Activated naive CD4-positive, alpha-beta T cell treated with anti-CD3 and anti-CD28 coated beads, Interleukin-2, amount 10 ng/mL, durations not matched to agents 7 days and 5 days (primary cell): ENCODE results near the gene RSBN1L.

Experiments
- CTCF ChIA-PET: fragments of 350-600 bp; sonication (Branson Sonifier 250); formaldehyde crosslinking; loops from one replicate; lab custom pipeline; 2021; ENCODE audit warnings: antibody characterized with exemption; lab: Charles Lee
- DNase-seq: peaks from one replicate; pipeline ENCODE4 v3.0.0-alpha.2; 2020
- H3K27ac Mint-ChIP-seq: one replicate; pipeline ENCODE4 v1.8.0; 2021; ENCODE audit warnings: mild to moderate bottlenecking, moderate library complexity, mixed read lengths
- H3K27me3 Mint-ChIP-seq: one replicate; pipeline ENCODE4 v1.8.0; 2021; ENCODE audit warnings: mild to moderate bottlenecking, mixed read lengths
- H3K36me3 Mint-ChIP-seq: one replicate; pipeline ENCODE4 v1.8.0; 2021; ENCODE audit warnings: mixed read lengths
- H3K4me1 Mint-ChIP-seq: one replicate; pipeline ENCODE4 v1.8.0; 2021; ENCODE audit warnings: mixed read lengths
- H3K4me3 Mint-ChIP-seq: one replicate; pipeline ENCODE4 v1.8.0; 2021; ENCODE audit warnings: mild to moderate bottlenecking, moderate library complexity, mixed read lengths
- H3K9me3 Mint-ChIP-seq: one replicate; pipeline ENCODE4 v1.8.0; 2021; ENCODE audit warnings: mixed read lengths

Gene RSBN1L

DNA sequence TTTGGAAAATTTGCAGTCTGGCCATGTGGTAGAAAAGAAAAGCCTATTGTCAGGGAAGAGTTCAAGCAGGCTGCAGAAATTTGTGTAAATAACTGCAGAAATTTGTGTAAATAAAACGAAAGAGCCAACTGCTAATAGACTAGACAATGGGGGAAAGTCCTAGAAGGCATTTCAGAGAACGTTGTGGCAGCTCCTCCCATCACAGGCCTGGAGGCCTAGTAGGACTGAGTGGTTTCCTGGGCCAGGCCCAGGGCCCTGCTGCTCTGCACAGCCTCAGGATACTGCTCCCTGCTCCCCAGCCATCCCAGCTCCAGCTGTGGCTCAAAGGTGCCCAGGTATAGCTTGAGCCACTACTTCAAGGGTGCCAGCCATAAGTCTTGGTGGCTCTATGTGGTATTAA is 50.9 kb downstream of the RSBN1L start:
- peaks cover 37% of the 10 kb centered on the region for H3K36me3 Mint-ChIP-seq
- H3K4me3 Mint-ChIP-seq = no peak overlapping the region
- H3K27me3 Mint-ChIP-seq = no peaks in the 10 kb centered on the region
- no peak overlapping the region for H3K27ac Mint-ChIP-seq
- no peaks in the 10 kb centered on the region for H3K9me3 Mint-ChIP-seq
- CTCF ChIA-PET = interaction anchor here (1.3 to 1.9 kb wide), 3 partner anchors 10 to 89 kb away, joined by 4 to 5 read pairs (median 4); no protein-coding TSS in a partner anchor
- H3K4me1 Mint-ChIP-seq = peaks cover 7% of the 10 kb centered on the region
- DNase-seq = no peak

DNA sequence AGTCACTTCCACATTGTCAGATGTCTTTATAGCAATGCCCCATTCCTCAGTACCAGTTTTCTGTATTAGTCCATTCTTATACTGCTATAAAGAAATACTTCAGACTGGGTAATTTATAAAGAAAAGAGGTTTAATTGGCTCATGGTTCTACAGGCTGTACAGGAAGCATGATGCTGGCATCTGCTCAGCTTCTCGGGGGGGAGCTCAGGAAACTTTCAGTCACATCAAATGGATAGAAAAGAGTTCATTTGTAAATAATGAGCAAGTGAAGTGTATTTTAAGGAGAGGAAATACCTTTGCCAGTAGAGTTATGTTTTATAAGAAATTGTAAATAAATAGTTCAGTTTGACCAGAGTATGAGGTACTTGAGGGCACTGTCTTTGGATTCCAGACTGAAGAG is 51.5 kb downstream of the RSBN1L start:
- CTCF ChIA-PET = interaction anchor here (1.3 to 1.9 kb wide), 3 partner anchors 10 to 90 kb away, joined by 4 to 5 read pairs (median 4); no protein-coding TSS in a partner anchor
- Mint-ChIP-seq H3K27ac (no peak overlapping the region), H3K4me1 (peaks cover 11% of the 10 kb centered on the region)

DNA sequence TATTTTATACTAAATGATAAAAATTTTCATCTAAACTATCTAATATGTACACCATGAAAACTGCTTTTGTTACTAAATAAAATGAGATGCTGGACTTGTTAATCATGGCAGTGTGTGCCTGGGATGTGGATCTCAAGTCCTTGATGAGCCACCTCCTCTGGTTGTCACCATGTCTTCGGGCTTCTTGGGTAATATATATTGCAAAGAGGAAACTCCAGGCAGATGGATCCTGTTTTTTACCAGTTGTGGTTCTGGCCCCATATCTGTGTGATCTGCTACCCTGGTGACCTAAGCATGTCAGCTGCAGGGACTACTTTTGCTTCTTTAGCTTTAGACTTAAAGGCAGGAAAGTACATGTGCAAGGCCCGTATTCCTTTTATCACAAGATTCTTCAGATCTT is 55.8 kb downstream of the RSBN1L start:
- Mint-ChIP-seq H3K9me3 (no peaks in the 10 kb centered on the region), H3K36me3 (peaks cover 24% of the 10 kb centered on the region), H3K4me3 (no peak overlapping the region), H3K27me3 (no peaks in the 10 kb centered on the region), H3K4me1 (peaks cover 26% of the 10 kb centered on the region), H3K27ac (no peak overlapping the region)
- no peak for DNase-seq
- CTCF ChIA-PET = interaction anchor here (1.0 to 2.6 kb wide), 3 partner anchors 7 to 101 kb away, joined by 3 to 9 read pairs (median 3); no protein-coding TSS in a partner anchor

More for the DNA sequence above, 51.5 kb downstream of the RSBN1L start:
- Mint-ChIP-seq H3K4me3 (no peak overlapping the region), H3K36me3 (peaks cover 34% of the 10 kb centered on the region), H3K9me3 (no peaks in the 10 kb centered on the region), H3K27me3 (no peaks in the 10 kb centered on the region)
- no peak for DNase-seq

DNA sequence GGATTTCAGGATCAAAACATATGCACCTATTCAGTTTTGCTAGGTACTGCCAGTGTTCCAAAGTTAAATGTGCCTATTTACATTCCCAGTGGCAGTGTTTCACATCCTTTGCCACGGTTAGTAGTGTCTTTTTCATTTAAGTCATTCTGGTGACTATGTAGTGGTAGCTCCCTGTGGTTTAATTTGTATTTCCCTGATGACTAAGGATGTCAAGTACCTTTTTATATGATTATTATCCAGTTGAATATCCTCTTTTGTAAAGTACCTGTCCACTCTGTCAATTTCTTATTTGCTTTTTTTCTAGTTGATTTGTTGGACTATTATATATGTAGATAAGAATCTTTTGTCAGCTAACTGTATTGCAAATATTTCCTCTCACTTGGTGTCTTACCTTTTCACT is 56.9 kb downstream of the RSBN1L start:
- H3K27me3 Mint-ChIP-seq = no peaks in the 10 kb centered on the region
- H3K36me3 Mint-ChIP-seq = peaks cover 20% of the 10 kb centered on the region
- H3K27ac Mint-ChIP-seq = no peak overlapping the region
- CTCF ChIA-PET = interaction anchor here (0.6 to 2.6 kb wide), 3 partner anchors 94 to 102 kb away, joined by 3 to 15 read pairs (median 9); no protein-coding TSS in a partner anchor
- DNase-seq = no peak
- H3K4me1 Mint-ChIP-seq = peaks cover 26% of the 10 kb centered on the region
- no peak overlapping the region for H3K4me3 Mint-ChIP-seq
- no peaks in the 10 kb centered on the region for H3K9me3 Mint-ChIP-seq

DNA sequence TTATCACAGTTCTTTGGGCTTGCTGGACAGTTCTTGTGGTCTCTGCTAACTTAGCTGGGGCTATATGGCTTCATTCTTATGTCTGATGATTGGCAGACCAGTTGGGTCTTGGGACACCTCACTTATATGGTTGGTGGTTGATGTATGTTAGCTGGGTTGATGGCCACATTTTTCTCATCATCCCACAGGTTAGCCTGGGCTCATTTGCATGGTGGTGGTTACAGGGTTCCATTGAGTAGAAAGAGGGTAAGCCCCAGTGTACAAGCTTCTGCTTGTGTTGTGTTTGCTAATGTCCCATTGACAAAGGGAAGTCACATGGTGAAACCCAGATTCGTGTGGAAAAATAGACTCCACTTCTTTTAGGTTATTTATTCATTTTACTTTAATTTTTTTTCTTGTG is 61.3 kb downstream of the RSBN1L start:
- no peak for DNase-seq
- no peak overlapping the region for H3K27ac Mint-ChIP-seq
- peaks cover 21% of the 10 kb centered on the region for H3K4me1 Mint-ChIP-seq
- peaks cover 6% of the 10 kb centered on the region for H3K36me3 Mint-ChIP-seq
- H3K4me3 Mint-ChIP-seq = no peak overlapping the region
- CTCF ChIA-PET = interaction anchor here (1.0 to 4.0 kb wide), 5 partner anchors 10 to 509 kb away, joined by 3 to 32 read pairs (median 4); no protein-coding TSS in a partner anchor
- no peaks in the 10 kb centered on the region for H3K9me3 Mint-ChIP-seq
- no peaks in the 10 kb centered on the region for H3K27me3 Mint-ChIP-seq

GRCh38 chr7:77759294-77759889 is 63.1 kb downstream of the RSBN1L start:
- H3K27me3 Mint-ChIP-seq = no peaks in the 10 kb centered on the region
- H3K36me3 Mint-ChIP-seq = peaks cover 3% of the 10 kb centered on the region
- peak; percentile 74 for DNase-seq
- H3K4me1 Mint-ChIP-seq = peaks cover 5% of the 10 kb centered on the region
- no peaks in the 10 kb centered on the region for H3K9me3 Mint-ChIP-seq
- H3K27ac Mint-ChIP-seq = no peak overlapping the region
- H3K4me3 Mint-ChIP-seq = no peak overlapping the region
- CTCF ChIA-PET = interaction anchor here (0.6 to 3.4 kb wide), 15 partner anchors 8 to 210 kb away, joined by 3 to 41 read pairs (median 4); no protein-coding TSS in a partner anchor

- DNase-seq = no peak
- no peak overlapping the region for H3K27ac Mint-ChIP-seq
- H3K27me3 Mint-ChIP-seq = no peaks in the 10 kb centered on the region
- peaks cover 7% of the 10 kb centered on the region for H3K36me3 Mint-ChIP-seq
- CTCF ChIA-PET = interaction anchor here (1.4 to 3.4 kb wide), 5 partner anchors 13 to 173 kb away, joined by 3 to 41 read pairs (median 5); no protein-coding TSS in a partner anchor
- H3K9me3 Mint-ChIP-seq = no peaks in the 10 kb centered on the region
- no peak overlapping the region for H3K4me3 Mint-ChIP-seq
- H3K4me1 Mint-ChIP-seq = peaks cover 3% of the 10 kb centered on the region
These were observed 64.7 kb downstream of the RSBN1L start for GRCh38 chr7:77760809-77761453.

DNA sequence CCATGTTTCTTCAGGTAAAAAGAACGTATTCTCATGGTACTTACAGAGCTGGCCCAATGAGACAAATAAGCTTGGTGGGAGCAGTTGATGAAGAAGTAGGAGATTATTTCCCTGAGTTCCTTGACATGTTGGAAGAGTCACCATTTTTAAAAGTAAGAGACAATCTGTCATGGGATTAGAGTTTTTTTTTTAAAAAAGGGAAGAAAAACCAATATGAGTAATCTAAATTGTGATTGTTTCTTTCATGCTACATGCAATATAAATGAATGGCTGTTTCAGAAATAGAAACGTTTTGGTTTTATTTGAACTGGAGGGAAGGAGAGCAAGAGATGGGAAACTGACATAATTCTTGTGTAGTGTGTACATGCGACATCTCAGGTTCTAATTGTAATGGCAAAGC is 69.2 kb downstream of the RSBN1L start:
- Mint-ChIP-seq H3K4me3 (no peak overlapping the region), H3K27ac (no peak overlapping the region), H3K9me3 (no peaks in the 10 kb centered on the region), H3K36me3 (peaks cover 21% of the 10 kb centered on the region), H3K27me3 (no peaks in the 10 kb centered on the region), H3K4me1 (peaks cover 3% of the 10 kb centered on the region)
- CTCF ChIA-PET = interaction anchor here (0.9 to 1.3 kb wide), 2 partner anchors 17 to 116 kb away, joined by 3 read pairs; no protein-coding TSS in a partner anchor
- DNase-seq = no peak

DNA sequence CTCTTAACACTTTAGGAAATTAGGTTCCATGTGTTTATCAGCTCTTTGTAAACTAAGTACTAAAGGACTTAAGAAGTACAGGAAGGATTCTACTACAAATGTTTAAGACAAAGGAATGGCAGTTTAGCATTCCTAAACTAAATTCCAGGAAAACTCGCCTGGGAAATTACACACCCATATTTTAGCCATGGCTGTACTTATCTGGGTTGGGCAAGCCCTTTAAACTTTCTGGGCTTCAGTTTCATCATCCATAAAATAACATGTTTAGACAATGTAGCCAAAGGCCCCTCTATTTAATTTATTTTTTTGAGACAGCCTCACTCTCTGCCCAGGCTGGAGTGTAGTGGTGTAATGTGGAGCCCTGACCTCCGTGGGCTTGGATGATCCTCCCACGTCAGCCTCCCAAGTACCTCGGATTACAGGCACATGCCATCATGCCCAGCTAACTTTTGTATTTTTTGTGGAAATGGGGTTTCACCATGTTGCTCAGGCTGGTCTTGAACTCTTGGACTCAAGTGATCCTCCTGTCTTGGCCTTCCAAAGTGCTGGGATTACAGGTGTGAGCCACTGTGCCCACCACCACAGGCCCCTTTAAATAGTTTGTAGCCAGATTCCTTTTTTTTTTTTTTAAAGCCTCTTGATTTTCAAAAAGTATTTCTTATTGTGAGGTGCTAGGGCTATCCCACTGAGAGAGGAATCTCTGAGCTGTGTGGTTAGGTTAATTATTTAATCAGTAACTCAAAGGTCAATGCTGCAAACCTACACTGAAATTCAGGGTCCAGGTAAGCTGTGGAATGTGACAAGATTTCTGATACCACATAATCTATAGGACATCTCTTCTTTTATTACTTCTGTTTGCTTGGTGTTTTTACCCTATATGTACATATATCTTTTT is 69.9 kb downstream of the RSBN1L start:
- peaks cover 22% of the 10 kb centered on the region for H3K36me3 Mint-ChIP-seq
- no peak for DNase-seq
- no peak overlapping the region for H3K4me3 Mint-ChIP-seq
- CTCF ChIA-PET = interaction anchor here (0.6 to 1.3 kb wide), 3 partner anchors 17 to 166 kb away, joined by 3 to 5 read pairs (median 3); no protein-coding TSS in a partner anchor
- no peaks in the 10 kb centered on the region for H3K9me3 Mint-ChIP-seq
- H3K4me1 Mint-ChIP-seq = peaks cover 2% of the 10 kb centered on the region
- H3K27me3 Mint-ChIP-seq = no peaks in the 10 kb centered on the region
- no peak overlapping the region for H3K27ac Mint-ChIP-seq

GRCh38 chr7:77766801-77767605 is 70.7 kb downstream of the RSBN1L start:
- no peak for DNase-seq
- H3K27ac Mint-ChIP-seq = no peak overlapping the region
- H3K4me3 Mint-ChIP-seq = no peak overlapping the region
- H3K27me3 Mint-ChIP-seq = no peaks in the 10 kb centered on the region
- H3K9me3 Mint-ChIP-seq = no peaks in the 10 kb centered on the region
- CTCF ChIA-PET = interaction anchor here (1.3 kb wide), 1 partner anchor 118 kb away, joined by 3 read pairs; no protein-coding TSS in a partner anchor
- H3K36me3 Mint-ChIP-seq = peaks cover 20% of the 10 kb centered on the region
- H3K4me1 Mint-ChIP-seq = no peaks in the 10 kb centered on the region

DNA sequence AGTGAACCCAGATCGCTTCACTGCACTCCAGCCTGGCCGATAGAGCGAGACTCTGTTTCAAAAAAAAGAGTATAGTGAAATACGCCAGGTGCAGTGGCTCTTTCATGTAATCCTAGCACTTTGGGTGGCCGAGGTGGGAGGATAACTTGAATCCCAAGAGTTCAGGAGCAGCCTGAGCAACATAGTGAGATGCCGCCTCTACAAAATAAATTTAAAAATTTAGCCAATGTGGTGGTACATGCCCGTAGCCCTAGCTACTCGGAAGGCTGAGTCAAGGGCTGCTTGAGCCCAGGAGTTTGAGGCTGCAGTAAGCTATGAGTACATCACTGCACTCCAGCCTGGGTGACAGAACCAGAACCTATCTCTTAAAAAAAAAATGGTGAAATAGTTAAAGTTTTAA is 74.1 kb downstream of the RSBN1L start:
- H3K36me3 Mint-ChIP-seq = peaks cover 31% of the 10 kb centered on the region
- H3K9me3 Mint-ChIP-seq = no peaks in the 10 kb centered on the region
- H3K4me3 Mint-ChIP-seq = no peak overlapping the region
- CTCF ChIA-PET = no interaction called here
- no peak for DNase-seq
- no peaks in the 10 kb centered on the region for H3K27me3 Mint-ChIP-seq
- no peaks in the 10 kb centered on the region for H3K4me1 Mint-ChIP-seq
- no peak overlapping the region for H3K27ac Mint-ChIP-seq

GRCh38 chr7:77771901-77772300 is 75.6 kb downstream of the RSBN1L start:
- no peaks in the 10 kb centered on the region for H3K9me3 Mint-ChIP-seq
- no peaks in the 10 kb centered on the region for H3K27me3 Mint-ChIP-seq
- no peak for DNase-seq
- H3K36me3 Mint-ChIP-seq = peaks cover 33% of the 10 kb centered on the region
- CTCF ChIA-PET = interaction anchor here (1.0 kb wide), 1 partner anchor 12 kb away, joined by 3 read pairs; no protein-coding TSS in a partner anchor
- no peak overlapping the region for H3K27ac Mint-ChIP-seq
- H3K4me3 Mint-ChIP-seq = no peak overlapping the region
- H3K4me1 Mint-ChIP-seq = no peaks in the 10 kb centered on the region

GRCh38 chr7:77778535-77778934 is 82.3 kb downstream of the RSBN1L start:
- no peak overlapping the region for H3K27ac Mint-ChIP-seq
- no peak overlapping the region for H3K4me3 Mint-ChIP-seq
- peaks cover 48% of the 10 kb centered on the region for H3K36me3 Mint-ChIP-seq
- no peaks in the 10 kb centered on the region for H3K9me3 Mint-ChIP-seq
- no peaks in the 10 kb centered on the region for H3K27me3 Mint-ChIP-seq
- H3K4me1 Mint-ChIP-seq = no peaks in the 10 kb centered on the region
- no peak for DNase-seq
- CTCF ChIA-PET = no interaction called here
